Measurements from ENCODE around the gene GPHN.
"Not testable (repeated sequence)": the region's sequence is repeated elsewhere in the genome, so short reads cannot be mapped to it uniquely, and the experiment has no call there.

Gene GPHN

GRCh38 chr14:66974397-66975025, 466.6 kb downstream of the GPHN start:
- peak; percentile 46 for FAIRE-seq

DNA sequence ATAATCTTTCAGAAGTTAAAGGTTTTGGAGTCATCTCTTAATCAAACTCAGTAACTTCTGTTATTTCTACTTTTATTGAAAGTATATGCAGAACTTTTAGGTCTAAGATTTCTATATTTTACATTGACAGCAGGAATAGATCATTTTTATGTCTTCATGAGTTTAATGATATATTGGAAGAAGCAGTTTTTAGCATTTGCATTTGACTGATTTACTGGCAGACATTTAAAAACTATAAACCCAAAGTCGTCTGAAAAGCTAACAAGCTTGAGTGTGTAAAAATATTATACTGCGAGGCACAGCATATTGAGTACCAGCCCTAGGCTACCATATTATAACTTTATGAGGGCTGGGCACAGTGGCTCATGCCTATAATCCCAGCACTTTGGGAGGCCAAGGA, 467.3 kb downstream of the GPHN start:
- no peak for FAIRE-seq

GRCh38 chr14:66979101-66979974, 471.4 kb downstream of the GPHN start:
- FAIRE-seq, result no peak

DNA sequence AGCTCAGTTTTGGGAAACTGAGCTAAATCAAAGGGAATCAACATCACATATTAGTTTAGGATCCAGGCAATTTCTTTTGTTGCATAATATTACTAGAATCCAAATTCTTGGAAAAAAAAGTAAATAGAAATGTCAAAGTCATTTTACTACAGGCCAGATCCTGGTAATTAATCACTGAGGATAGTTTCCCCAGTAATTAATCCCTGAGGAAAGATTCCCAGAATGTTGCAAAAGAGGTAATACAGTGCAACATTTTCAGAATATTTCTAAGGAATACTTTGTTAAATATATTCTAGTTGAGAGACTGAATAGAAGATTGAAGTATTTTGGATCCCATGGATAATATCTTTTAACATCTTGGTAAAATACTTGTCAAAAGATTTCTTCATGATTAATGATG, 474.3 kb downstream of the GPHN start:
- FAIRE-seq, result no peak

- no peak for FAIRE-seq
These were observed 484.8 kb downstream of the GPHN start for GRCh38 chr14:66992776-66993175.

- FAIRE-seq, result no peak
These were observed 485.6 kb downstream of the GPHN start for GRCh38 chr14:66993512-66993911.

- FAIRE-seq, result no peak
These were observed 490.1 kb downstream of the GPHN start for GRCh38 chr14:66998013-66998412.

DNA sequence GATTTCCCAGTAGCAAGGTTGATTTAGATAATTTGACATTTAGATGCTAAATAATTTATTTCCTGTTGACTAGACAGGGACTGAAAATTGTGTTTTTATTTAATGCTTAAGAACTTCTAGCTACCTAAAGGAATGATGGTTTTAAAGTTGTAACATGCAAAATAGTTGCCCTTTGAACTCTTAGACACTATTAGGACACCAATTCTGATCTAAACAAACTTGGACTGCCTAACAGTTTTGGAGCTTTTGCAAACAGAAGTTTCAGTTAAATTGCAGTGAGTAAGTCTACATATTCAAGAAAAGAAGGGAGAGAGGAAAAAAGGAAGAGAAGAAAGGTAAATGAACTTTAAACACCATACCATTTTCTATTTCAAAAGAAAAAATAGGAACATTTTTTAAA, 492.0 kb downstream of the GPHN start:
- FAIRE-seq, result no peak

- no peak for FAIRE-seq
These were observed 495.2 kb downstream of the GPHN start for GRCh38 chr14:67002994-67003753.

DNA sequence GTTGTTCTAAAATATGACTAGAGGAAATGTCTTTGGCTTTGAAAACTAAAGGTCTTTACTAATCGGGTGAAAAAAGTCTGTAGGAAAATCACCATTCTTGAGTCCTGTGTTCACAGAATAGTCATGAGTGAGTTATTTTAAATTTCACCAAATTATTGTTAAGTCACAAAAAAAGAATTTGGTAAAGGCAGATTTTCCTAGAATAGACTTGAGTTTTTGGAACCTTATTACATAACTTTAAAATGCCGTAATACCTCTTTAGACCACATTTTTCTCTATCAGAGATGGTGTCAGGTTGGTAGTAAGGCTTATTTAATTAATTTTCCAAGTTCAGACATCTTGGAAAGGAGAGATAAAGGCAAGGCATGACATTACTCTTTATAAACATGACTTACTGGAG, 496.6 kb downstream of the GPHN start:
- FAIRE-seq, result no peak

GRCh38 chr14:67010602-67011001, 502.7 kb downstream of the GPHN start:
- FAIRE-seq, result no peak

DNA sequence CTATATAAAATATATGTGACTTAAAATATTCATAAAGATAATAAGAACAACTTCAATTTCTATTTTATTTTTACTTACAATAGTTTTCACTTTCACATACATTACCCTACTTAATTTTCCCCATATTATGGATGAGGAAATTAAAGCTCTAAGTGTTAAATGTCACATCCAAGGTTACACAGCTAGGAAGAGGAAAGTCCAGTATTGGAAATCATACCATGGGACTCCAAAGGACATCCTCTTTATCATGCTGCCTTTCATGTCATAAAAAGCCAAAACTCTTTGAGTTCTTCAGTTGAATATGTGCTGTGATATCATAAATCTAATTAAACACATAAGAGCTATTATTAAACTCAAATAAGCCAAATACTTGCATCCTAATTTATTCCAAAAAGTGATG, 508.9 kb downstream of the GPHN start:
- no peak for FAIRE-seq

DNA sequence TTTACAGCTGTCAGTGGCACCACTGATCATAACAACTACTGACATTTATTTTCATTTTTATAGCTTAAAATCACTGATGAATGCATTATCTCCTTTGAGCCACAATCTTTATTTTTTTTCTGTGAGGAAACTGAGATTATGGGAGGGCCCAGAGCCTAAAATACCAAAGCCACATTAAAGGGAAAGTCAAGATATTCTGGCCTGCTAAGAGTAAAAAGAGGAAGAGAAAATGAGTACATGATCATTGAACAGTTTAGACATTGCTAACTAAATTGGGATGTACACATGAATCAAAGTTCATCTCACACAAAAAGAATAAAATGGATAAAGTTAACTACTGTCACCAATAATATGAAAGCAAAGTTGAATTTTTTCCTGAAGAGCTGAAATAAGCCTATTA, 510.8 kb downstream of the GPHN start:
- no peak for FAIRE-seq

DNA sequence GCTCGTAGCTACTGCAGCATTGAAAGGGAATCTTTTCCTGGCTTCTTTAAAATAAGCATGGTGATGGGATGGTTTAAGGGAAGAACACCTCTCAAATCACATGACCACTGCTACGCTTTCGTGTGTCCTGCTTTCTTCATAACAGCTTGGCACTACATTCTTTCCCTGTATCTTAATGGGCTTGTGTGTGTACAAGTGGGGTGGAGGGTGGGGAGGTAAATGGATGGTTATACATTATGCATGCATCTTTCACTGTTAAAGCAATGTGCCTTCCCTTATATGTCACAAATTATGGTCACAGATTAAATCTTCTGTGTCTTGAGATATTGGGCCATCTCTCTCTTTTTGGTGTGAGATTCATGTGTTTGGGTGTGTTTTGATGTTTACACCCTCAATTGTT, 511.8 kb downstream of the GPHN start:
- no peak for FAIRE-seq

DNA sequence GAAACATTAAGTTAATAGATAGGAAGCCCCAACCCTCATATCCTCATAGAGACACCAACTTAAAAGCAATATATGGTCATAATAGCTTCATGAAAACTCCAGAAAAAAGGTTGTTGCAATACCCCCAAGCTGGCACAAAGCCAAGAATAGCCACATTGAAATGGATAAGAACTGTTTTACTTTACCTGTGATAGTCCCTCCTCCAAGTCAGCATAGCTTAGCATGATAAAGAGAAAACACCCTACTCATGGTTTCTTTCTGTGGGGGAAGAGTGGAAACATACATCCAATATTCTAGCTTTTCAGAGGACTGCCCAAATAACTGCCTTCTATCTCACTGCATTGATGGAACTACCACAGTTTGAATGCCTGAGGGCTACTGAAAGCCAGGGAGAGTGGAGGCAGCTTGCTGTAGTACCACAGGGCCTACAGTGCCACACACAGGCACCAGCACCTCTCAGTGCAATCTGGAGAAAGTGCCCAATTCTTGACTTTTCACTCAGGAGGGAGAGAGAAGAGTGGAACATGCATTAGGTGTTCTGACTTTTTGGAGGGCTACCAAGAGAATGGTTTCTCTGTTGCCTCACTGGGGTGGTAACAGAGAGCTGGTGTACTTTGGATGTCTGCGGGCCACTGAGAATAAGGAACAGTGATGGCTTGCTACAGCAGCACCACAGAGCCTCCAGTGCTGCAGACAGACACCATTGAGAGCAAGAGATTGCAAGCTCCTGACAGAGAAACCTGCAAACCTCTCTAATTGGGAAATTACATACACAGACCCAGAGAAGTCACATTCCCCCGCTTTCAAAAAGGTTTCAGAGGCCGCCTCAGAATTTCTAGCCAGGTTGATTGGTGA, 524.2 kb downstream of the GPHN start:
- no peak for FAIRE-seq

DNA sequence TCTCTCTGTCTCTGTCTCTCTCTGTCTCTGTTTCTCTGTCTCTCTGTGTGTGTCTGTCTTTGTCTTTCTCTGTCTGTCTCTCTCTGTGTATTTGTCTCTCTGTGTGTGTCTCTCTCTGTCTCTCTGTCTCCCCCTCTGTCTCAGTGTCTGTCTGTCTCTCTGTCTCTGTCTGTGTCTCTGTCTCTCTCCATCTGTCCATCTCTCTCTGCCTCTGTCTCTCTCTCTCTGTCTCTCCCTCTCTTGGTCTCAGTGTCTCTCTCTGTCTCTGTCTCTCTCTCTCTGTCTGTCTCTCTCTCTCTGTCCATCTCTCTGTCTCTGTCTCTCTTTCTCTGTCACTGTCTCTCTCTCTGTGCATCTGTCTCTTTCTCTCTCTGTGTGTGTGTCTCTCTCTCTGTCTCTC, 537.5 kb downstream of the GPHN start:
- FAIRE-seq, result no peak

DNA sequence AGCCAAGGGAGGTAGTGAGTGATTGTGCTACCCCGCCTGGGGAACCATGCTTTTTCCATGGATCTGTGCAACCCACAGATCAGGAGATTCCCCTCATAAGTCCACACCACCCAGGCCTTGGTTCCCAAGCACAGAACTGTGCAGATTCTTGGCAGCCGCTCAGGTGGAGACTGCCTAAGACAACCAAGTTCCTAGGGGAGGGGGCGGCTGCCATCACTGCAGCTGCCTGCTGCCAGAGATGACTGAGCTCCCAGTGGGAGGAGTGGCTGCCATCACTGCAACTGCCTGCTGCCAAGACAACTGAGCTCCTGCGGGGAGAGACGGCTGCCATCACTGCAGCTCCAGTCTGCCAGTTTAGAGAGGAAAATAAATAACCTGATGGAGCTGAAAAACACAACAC, 542.9 kb downstream of the GPHN start:
- FAIRE-seq, result no peak

DNA sequence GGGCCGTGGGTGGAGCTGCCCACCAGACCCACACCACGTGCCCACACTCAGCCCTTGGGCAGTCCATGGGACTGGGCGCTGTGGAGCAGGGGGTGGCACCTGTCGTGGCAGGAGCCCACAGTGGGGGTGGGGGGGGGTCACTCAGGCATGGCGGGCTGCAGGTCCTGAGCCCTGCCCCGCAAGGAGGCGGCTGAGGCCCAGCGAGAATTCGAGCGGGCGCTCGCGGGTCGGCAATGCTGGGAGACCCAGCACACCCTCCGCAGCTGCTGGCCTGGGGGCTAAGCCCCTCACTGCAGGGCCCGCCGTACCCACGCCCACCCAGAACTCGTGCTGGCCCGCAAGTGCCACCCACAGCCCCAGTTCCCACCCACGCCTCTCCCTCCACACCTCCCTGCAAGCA, 548.7 kb downstream of the GPHN start:
- no peak for FAIRE-seq

DNA sequence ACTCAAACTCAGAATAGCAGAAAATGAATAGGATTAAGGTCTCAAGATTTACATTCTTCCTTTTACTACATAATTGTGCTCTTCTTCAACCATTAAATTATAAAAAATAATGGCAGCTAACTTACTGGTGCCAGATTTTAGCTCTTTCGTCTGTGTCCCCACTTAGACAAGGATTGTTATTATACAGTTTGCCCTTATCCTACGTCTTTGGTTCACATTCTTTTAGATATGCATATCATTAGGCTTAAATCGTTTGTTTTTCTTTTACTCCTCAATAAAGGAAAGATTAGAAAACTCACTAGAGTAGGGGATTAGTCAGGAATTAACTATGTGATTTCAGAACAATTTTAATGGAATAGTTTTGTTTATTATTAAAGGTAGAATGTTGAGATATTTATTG, 551.6 kb downstream of the GPHN start:
- no peak for FAIRE-seq

- FAIRE-seq, result no peak
These were observed 552.6 kb downstream of the GPHN start for GRCh38 chr14:67060546-67060945.

GRCh38 chr14:67067070-67067814, 559.3 kb downstream of the GPHN start:
- FAIRE-seq, result not testable (repeated sequence)

- no peak for FAIRE-seq
These were observed 560.3 kb downstream of the GPHN start for GRCh38 chr14:67068251-67068650.

All from TTC549 (cell line).